Astrocyte of the cerebellum (primary cell): ENCODE results near the gene ANKRD11.
"Not testable (repeated sequence)": the region's sequence is repeated elsewhere in the genome, so short reads cannot be mapped to it uniquely, and the experiment has no call there.

Experiments used
- DNase-seq: peaks from one replicate; pipeline ENCODE4 v3.0.0-alpha.2; 2011; ENCODE audit warnings: low read depth
- H3K4me3 ChIP-seq: 2 replicates; pipeline ENCODE4 v1.5.1; 2011; ENCODE audit warnings: mild to moderate bottlenecking, low read depth, low read length, moderate library complexity
- in situ Hi-C: cut with HindIII; loops from 2 replicates; pipeline ENCODE4 v1.10.0; 2017; ENCODE audit warnings: low sequenced_read_pairs
- TF ChIP-seq, protein P1 (sequence below): IDR thresholded peaks from 2 replicates; pipeline ENCODE4 v1.5.1; 2012; ENCODE audit warnings: low read length, low read depth, moderate library complexity, mild to moderate bottlenecking; ENCODE audit errors: missing control alignments

Gene ANKRD11

DNA sequence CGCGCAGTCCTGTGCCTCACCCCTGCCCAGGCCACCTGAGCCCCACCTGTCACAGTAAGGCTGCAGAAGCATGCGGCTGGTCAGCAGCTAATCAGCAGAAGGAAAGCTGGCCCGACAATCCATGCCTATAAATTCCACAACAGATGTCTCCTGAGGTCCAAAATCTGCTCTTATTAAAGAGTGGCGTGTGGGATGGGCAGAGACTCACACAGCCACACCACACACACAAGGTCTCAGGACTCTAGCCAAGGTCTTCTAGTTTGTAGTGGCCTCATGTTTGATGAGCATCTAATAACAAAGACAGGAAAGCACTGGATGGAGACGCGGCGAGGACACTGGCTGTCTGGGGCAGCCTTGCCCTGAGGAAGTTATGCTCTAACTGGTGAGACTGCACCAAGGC, 55.9 kb downstream of the ANKRD11 start:
- no peak for DNase-seq
- TF ChIP-seq, protein P1, sequence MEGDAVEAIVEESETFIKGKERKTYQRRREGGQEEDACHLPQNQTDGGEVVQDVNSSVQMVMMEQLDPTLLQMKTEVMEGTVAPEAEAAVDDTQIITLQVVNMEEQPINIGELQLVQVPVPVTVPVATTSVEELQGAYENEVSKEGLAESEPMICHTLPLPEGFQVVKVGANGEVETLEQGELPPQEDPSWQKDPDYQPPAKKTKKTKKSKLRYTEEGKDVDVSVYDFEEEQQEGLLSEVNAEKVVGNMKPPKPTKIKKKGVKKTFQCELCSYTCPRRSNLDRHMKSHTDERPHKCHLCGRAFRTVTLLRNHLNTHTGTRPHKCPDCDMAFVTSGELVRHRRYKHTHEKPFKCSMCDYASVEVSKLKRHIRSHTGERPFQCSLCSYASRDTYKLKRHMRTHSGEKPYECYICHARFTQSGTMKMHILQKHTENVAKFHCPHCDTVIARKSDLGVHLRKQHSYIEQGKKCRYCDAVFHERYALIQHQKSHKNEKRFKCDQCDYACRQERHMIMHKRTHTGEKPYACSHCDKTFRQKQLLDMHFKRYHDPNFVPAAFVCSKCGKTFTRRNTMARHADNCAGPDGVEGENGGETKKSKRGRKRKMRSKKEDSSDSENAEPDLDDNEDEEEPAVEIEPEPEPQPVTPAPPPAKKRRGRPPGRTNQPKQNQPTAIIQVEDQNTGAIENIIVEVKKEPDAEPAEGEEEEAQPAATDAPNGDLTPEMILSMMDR, result no peak
- in situ Hi-C loops, result no loop called here
- H3K4me3 ChIP-seq, result no peak overlapping the region

DNA sequence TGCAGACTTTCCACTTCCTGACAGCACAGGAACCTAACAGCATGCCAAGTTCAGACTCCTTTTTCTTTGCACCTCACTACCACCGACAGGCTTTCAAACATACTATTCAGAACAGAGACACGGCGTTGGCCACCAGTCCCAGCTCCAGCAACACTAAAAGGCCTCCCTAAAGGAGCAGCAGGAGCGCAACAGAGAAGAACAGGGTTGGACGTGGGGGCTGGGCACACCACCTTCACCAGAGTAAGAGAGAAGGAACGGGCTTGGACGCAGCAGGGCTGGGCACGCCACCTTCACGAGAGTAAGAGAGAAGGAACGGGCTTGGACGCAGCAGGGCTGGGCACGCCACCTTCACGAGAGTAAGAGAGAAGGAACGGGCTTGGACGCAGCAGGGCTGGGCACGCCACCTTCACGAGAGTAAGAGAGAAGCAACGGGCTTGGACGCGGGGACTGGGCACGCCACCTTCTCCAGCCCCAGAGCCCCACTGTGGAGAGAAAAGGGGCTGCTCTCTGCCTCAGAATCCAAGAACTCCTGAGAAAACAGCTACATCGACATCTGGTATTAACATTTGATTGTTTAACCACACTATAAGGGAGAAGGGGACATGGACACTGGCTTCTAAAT, 56.9 kb downstream of the ANKRD11 start:
- H3K4me3 ChIP-seq, in situ Hi-C loops, DNase-seq: not testable (repeated sequence)

DNA sequence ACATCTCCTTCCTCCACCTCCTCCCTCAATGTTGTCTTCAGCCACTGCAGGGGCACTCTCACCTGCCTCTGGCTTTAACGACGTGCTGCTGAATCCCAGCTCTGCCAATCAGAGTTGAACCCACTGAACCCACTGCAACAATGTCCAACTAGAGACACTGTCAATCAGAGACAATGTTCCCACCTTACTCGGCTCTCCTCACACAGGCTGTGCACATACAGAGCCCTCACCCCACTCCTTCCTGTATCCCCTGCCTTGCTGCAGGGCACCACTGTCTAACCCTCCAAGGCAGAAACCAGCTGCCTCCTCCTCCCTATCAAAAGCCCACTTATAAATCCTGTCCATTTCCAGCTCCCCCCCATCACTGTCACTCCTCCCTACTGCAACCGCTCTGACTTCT, 58.7 kb downstream of the ANKRD11 start:
- in situ Hi-C loops, result no loop called here
- TF ChIP-seq, protein P1, result no peak
- no peak overlapping the region for H3K4me3 ChIP-seq
- no peak for DNase-seq

DNA sequence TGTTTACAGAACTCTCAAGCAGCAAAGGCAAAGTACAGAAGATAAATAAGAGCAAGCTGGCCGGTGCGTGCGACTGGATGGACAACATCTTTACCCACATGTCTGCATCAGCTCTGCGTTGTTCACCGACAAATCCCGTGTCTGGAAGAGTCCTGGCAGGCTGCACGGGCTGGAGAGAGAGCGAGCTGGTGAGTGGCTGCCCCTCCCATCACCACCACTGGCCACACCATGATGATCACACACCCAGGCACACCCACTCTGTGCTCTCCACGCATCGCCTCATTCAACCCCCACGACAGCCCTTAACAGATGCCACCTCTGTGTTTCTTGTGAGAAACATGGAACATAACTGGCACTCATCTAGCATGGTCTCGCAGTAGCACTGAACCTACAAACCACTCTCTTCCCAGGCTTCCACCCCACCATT, 59.2 kb downstream of the ANKRD11 start:
- TF ChIP-seq, protein P1, result no peak
- no peak for DNase-seq
- H3K4me3 ChIP-seq, result no peak overlapping the region
- in situ Hi-C loops, result no loop called here

DNA sequence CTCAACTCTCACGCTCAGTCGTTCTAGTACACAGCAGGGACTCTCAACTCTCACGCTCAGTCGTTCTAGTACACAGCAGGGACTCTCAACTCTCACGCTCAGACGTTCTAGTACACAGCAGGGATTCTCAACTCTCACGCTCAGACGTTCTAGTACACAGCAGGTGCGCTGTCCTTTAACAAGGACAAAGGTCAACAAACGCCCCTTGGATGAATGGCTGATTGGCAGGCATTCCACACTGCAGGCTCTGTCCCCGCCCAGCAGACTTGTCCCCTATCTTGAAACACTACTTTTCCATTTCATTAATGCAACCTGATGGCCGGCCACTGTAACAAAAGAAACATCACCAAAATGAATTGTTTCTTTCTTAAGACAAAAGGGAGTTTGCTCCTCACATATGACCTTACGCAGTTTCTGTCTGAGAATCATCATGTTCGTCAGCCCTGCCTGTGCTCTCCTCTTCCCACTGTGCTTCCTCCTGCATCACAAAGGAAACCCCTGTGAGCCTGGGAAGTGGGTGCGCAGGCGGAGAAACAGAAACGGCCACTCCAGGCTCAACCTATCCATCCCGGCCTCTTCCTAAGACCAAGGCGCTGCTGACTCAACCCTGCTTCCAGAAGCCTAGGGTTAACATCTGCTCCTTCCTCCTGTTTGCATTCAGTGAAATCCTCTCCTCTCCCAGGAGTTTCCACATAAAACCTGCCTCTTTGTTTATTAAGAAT, 59.8 kb downstream of the ANKRD11 start:
- in situ Hi-C loops, result no loop called here
- TF ChIP-seq, protein P1, result no peak
- H3K4me3 ChIP-seq, result no peak overlapping the region
- DNase-seq, result no peak

DNA sequence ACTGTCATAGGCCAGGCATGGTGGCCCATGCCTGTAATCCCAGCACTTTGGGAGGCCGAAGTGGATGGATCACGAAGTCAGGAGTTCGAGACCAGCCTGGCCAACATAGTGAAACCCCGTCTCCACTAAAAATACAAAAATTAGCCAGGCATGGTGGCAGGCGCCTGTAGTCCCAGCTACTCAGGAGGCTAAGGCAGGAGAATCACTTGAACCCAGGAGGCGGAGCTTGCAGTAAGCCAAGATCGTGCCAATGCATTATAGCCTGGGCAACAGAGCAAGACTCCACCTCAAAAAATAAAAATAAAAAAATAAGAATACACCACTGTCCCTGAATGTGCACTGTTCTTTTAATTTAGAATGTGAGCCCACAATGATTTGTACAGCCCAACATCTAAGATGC, 61.8 kb downstream of the ANKRD11 start:
- in situ Hi-C loops, H3K4me3 ChIP-seq, DNase-seq: not testable (repeated sequence)

DNA sequence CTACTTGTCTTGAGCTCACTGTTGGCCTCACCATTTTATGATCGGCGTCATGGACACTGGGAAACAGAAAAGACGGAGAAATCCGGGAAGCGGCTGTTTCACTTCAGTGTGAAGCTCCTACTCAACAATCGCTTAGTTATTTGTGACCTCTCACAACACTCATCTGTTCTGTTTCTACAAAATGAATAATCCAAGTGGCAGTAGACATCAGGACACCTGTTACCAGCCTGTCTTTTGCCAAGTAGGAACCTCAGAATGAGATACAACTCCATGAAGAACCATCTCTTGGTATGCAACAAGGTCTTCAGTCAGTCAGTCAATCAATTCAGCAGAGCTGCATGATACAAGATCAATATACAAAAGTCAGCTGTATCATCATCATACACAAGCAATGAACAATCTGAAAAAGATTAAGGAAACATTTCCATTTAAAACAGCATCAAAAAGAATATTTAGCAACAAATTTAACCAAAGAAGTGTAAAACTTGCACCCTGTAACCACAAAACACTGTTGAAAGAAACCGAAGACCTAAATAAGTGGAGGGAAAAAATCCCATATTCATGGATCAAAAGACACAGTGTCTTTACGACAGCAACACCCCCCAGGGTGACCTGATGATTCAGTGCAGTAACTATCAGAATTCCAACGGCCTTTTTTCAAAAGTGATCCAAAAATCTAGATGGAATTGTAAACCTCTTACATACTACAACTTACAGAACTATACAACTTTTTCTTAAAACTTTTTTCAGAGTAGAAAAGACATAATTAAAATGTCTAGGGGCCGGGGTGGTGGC, 63.4 kb downstream of the ANKRD11 start:
- in situ Hi-C loops, result no loop called here
- TF ChIP-seq, protein P1, result no peak
- no peak overlapping the region for H3K4me3 ChIP-seq
- DNase-seq, result peak; percentile 63
